HCT116 (cell line): Measurements from ENCODE around the gene KIF26A. TPM values are rescaled to one million over a fixed set of nuclear protein-coding genes. Genes with fewer than 3 reads are reported as not detected.

Experiments used
- ATAC-seq: fragments of 200-7000 bp; cut with Tn5 transposase; 2 replicates; pipeline ENCODE4 v1.9.1; 2020; ENCODE audit warnings: mild to moderate bottlenecking, moderate library complexity
- BruUV-seq: library from RNA; stranded (reverse); fragments of 400-500 nt; replicated peaks from 2 replicates; lab custom pipeline; 2021; lab: Mats Ljungman, UMichigan
- CTCF ChIA-PET: fragments of 300-600 bp; sonication (Branson Sonifier 250); formaldehyde crosslinking; loops from one replicate; lab custom pipeline; 2021; ENCODE audit warnings: antibody characterized with exemption; lab: Charles Lee
- POLR2A ChIA-PET: fragments of 300-600, 350-600 bp; sonication (Branson Sonifier 250); formaldehyde crosslinking; loops from one replicate; lab custom pipeline; 2021; ENCODE audit warnings: antibody characterized with exemption; lab: Charles Lee
- RAD21 ChIA-PET, 2 experiments: fragments of 300-600 bp; sonication (Branson Sonifier 250); formaldehyde crosslinking; loops; one replicate each; lab custom pipeline; 2023; ENCODE audit warnings: low total read pairs in 2 of 2; ENCODE audit not compliant: uncharacterized antibody in 2 of 2, unreplicated experiment in 2 of 2, low non-redundant PET in 1 of 2; lab: Charles Lee
- DNase-seq: peaks from one replicate; pipeline ENCODE4 v3.0.0-alpha.2; 2010; ENCODE audit warnings: low read depth, low spot score
- H2AFZ ChIP-seq: fragments of 200-600 bp; shearing (Covaris generic), sonication (generic); 2 replicates; pipeline ENCODE4 v1.6.1; 2017; ENCODE audit warnings: low read depth, mixed run types, mixed read lengths, antibody characterized with exemption, low read length; ENCODE audit not compliant: poor library complexity, severe bottlenecking
- H3K27ac ChIP-seq: 2 replicates; pipeline ENCODE4 v1.5.1; 2012; ENCODE audit warnings: low read depth, low read length
- H3K27me3 ChIP-seq: fragments of 200-600 bp; sonication (generic); 2 replicates; pipeline ENCODE4 v1.6.1; 2016; ENCODE audit warnings: mixed run types, low read length, mixed read lengths; ENCODE audit not compliant: insufficient read depth
- H3K36me3 ChIP-seq, 2 experiments: fragments of 200-500 bp in 1 of 2; fragments of 200-600 bp in 1 of 2; sonication (Bioruptor generic) in 1 of 2; sonication (generic) in 1 of 2; 2 replicates each; pipeline versions ENCODE4 v1.5.1 to v1.6.1; 2014 to 2016; ENCODE audit warnings: low read length in 2 of 2, inconsistent platforms in 1 of 2, mixed read lengths in 1 of 2, mixed run types in 1 of 2; ENCODE audit not compliant: insufficient read depth in 2 of 2, control insufficient read depth in 1 of 2
- H3K4me1 ChIP-seq, 2 experiments: fragments of 200-600 bp in 1 of 2; sonication (generic) in 1 of 2; 2 replicates each; pipeline versions ENCODE4 v1.5.1 to v1.6.1; 2012 to 2017; ENCODE audit warnings: low read length in 2 of 2, inconsistent platforms in 1 of 2, mild to moderate bottlenecking in 1 of 2, mixed read lengths in 1 of 2, mixed run types in 1 of 2, moderate library complexity in 1 of 2; ENCODE audit not compliant: insufficient read depth in 2 of 2, control insufficient read depth in 1 of 2
- H3K4me2 ChIP-seq: fragments of 200-600 bp; sonication (generic); 2 replicates; pipeline ENCODE4 v1.6.1; 2017; ENCODE audit warnings: mixed run types, low read length, mixed read lengths
- H3K4me3 ChIP-seq, 2 experiments: fragments of 200-600 bp in 1 of 2; sonication (generic) in 1 of 2; replicated peaks in 1 of 2; 2 replicates each; pipeline ENCODE4 v1.5.1; 2011 to 2016; ENCODE audit warnings: low read length in 2 of 2, control low read depth in 1 of 2, low read depth in 1 of 2, mild to moderate bottlenecking in 1 of 2, mixed read lengths in 1 of 2, mixed run types in 1 of 2
- H3K79me2 ChIP-seq: fragments of 200-600 bp; sonication (generic); 2 replicates; pipeline ENCODE4 v1.6.1; 2017; ENCODE audit warnings: mild to moderate bottlenecking, mixed run types, low read length, moderate library complexity, mixed read lengths; ENCODE audit not compliant: insufficient read depth
- H3K9ac ChIP-seq: fragments of 200-600 bp; sonication (generic); 2 replicates; pipeline ENCODE4 v1.6.1; 2016; ENCODE audit warnings: low read length, mixed read lengths
- H3K9me2 ChIP-seq: fragments of 200-600 bp; sonication (generic), shearing (Covaris generic); 2 replicates; pipeline ENCODE4 v1.6.1; 2017; ENCODE audit warnings: mixed run types, mild to moderate bottlenecking, moderate library complexity; ENCODE audit not compliant: insufficient read depth
- H3K9me3 ChIP-seq, 2 experiments: fragments of 200-500 bp in 1 of 2; fragments of 200-600 bp in 1 of 2; sonication (Bioruptor generic) in 1 of 2; sonication (generic) in 1 of 2; 2 replicates each; pipeline ENCODE4 v1.6.1; 2014 to 2017; ENCODE audit warnings: low read length in 2 of 2, mixed read lengths in 2 of 2, inconsistent platforms in 1 of 2, low read depth in 1 of 2, mild to moderate bottlenecking in 1 of 2, mixed run types in 1 of 2, moderate library complexity in 1 of 2; ENCODE audit not compliant: control insufficient read depth in 1 of 2, insufficient read depth in 1 of 2
- H4K20me1 ChIP-seq: fragments of 200-600 bp; sonication (generic), shearing (Covaris generic); 2 replicates; pipeline ENCODE4 v1.6.1; 2017; ENCODE audit warnings: mixed run types, mild to moderate bottlenecking, moderate library complexity; ENCODE audit not compliant: insufficient read depth
- EZH2 ChIP-seq: fragments of 200-600 bp; sonication (generic); IDR thresholded peaks from 2 replicates; pipeline ENCODE4 v1.6.1; 2017; ENCODE audit warnings: antibody characterized with exemption, mixed run types
- FOSL1 ChIP-seq: IDR thresholded peaks from 2 replicates; pipeline ENCODE4 v1.6.1; 2012; ENCODE audit warnings: low read depth
- POLR2A ChIP-seq: IDR thresholded peaks from 2 replicates; pipeline ENCODE4 v1.7.0; 2011; ENCODE audit warnings: borderline replicate concordance; ENCODE audit not compliant: insufficient read depth, insufficient read length; ENCODE audit errors: extremely low read depth
- POLR2AphosphoS5 ChIP-seq: IDR thresholded peaks from 2 replicates; pipeline ENCODE4 v1.6.1; 2011; ENCODE audit warnings: mild to moderate bottlenecking, low read depth, low read length, moderate library complexity
- SIN3A ChIP-seq: IDR thresholded peaks from 2 replicates; pipeline ENCODE4 v1.6.1; 2012; ENCODE audit warnings: low read depth
- SP1 ChIP-seq: IDR thresholded peaks from 2 replicates; pipeline ENCODE4 v1.6.1; 2012; ENCODE audit warnings: low read depth
- TCF7L2 ChIP-seq: IDR thresholded peaks from 2 replicates; pipeline ENCODE4 v1.7.0; 2011; ENCODE audit warnings: borderline replicate concordance, inconsistent platforms; ENCODE audit not compliant: insufficient read depth, insufficient read length; ENCODE audit errors: extremely low read depth
- ZFX ChIP-seq: fragments of 450-650 bp; IDR thresholded peaks from 2 replicates; pipeline ENCODE4 v1.6.1; 2017
- ZNF274 ChIP-seq: fragments of 200-500 bp; sonication (Bioruptor generic); IDR thresholded peaks from 2 replicates; pipeline ENCODE4 v1.6.1; 2014; ENCODE audit warnings: mild to moderate bottlenecking, low read depth, low read length, inconsistent platforms
- intact Hi-C: fragments of 100-400 bp; cut with micrococcal nuclease; formaldehyde crosslinking; loops from 2 replicates; pipeline ENCODE4 v1.10.0; 2022
- total RNA-seq: library from RNA; stranded (reverse); gene quantifications from one replicate; pipeline ENCODE4 v1.2.1, GENCODE V29; 2021; ENCODE audit not compliant: unreplicated experiment
- TF ChIP-seq, protein P1 (sequence below): IDR thresholded peaks from 2 replicates; pipeline ENCODE4 v1.6.1; 2012
- TF ChIP-seq, protein P2 (sequence below), 3 experiments: fragments of 200-600 bp in 1 of 3; sonication (generic) in 1 of 3; IDR thresholded peaks in 2 of 3; conservative IDR thresholded peaks in 1 of 3; 2 replicates each; pipeline ENCODE4 v1.5.1; 2012 to 2017; ENCODE audit warnings: low read depth in 2 of 3, low read length in 2 of 3, antibody characterized with exemption in 1 of 3, borderline replicate concordance in 1 of 3, control low read depth in 1 of 3, mild to moderate bottlenecking in 1 of 3, mixed read lengths in 1 of 3, mixed run types in 1 of 3, moderate library complexity in 1 of 3; ENCODE audit not compliant: insufficient read depth in 1 of 3

KIF26A gene
- total RNA-seq, 1 experiment from 2014 or later = 10.2 TPM

DNA sequence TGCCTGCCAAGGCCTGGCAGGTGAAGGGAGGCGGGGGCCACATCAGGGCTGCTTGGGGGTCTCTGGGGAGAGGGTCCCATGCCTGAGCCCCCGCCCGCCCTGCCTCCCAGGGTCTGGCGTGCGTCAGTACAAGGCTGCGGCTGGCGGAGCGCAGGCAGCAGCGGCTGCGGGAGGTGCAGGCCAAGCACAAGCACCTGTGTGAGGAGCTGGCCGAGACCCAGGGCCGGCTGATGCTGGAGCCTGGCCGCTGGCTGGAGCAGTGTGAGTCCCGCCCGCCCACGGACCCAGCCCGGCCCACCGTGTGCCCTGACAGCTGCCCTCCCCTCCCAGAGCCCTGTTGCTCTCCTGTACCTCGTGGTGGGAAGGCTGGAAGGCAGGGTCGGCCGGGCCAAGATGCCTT is 40.7 kb downstream of the KIF26A start:
- intact Hi-C loops = no loop called here
- ATAC-seq (no peak), DNase-seq (no peak)
- Histone ChIP-seq H3K4me1 (peaks cover 5 to 13% of the 10 kb centered on the region in 2 experiments; a peak in 3 of 4 replicates), H3K79me2 (no peaks in the 10 kb centered on the region), H2AFZ (no peak overlapping the region), H3K9ac (no peak overlapping the region), H3K27me3 (no peaks in the 10 kb centered on the region), H3K4me3 (no peak overlapping the region), H3K4me2 (no peak overlapping the region), H3K27ac (no peak overlapping the region), H4K20me1 (no peaks in the 10 kb centered on the region), H3K9me2 (no peaks in the 10 kb centered on the region), H3K9me3 (no peaks in the 10 kb centered on the region), H3K36me3 (no peaks in the 10 kb centered on the region)
- POLR2A ChIA-PET = no interaction called here
- CTCF ChIA-PET = no interaction called here
- RAD21 ChIA-PET = no interaction called here
- no TSS peak for BruUV-seq
- TF ChIP-seq POLR2A (no peak), SP1 (no peak), POLR2AphosphoS5 (no peak), ZNF274 (no peak), ZFX (no peak), SIN3A (no peak), TCF7L2 (no peak), FOSL1 (no peak), EZH2 (no peak)
- TF ChIP-seq, protein P1, sequence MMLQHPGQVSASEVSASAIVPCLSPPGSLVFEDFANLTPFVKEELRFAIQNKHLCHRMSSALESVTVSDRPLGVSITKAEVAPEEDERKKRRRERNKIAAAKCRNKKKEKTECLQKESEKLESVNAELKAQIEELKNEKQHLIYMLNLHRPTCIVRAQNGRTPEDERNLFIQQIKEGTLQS = no peak
- TF ChIP-seq, protein P2, sequence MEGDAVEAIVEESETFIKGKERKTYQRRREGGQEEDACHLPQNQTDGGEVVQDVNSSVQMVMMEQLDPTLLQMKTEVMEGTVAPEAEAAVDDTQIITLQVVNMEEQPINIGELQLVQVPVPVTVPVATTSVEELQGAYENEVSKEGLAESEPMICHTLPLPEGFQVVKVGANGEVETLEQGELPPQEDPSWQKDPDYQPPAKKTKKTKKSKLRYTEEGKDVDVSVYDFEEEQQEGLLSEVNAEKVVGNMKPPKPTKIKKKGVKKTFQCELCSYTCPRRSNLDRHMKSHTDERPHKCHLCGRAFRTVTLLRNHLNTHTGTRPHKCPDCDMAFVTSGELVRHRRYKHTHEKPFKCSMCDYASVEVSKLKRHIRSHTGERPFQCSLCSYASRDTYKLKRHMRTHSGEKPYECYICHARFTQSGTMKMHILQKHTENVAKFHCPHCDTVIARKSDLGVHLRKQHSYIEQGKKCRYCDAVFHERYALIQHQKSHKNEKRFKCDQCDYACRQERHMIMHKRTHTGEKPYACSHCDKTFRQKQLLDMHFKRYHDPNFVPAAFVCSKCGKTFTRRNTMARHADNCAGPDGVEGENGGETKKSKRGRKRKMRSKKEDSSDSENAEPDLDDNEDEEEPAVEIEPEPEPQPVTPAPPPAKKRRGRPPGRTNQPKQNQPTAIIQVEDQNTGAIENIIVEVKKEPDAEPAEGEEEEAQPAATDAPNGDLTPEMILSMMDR (IDR thresholded peaks at IDR 0.05 in 2 of 3, conservative IDR thresholded peaks at IDR 0.05 in 1 of 3; ENCODE audit: borderline replicate concordance in 1 of 3, insufficient read depth in 1 of 3, low read depth in 2 of 3, low read length in 2 of 3) = no peak
